Neural progenitor cell (in vitro differentiated cells): Measurements from ENCODE around the gene FSTL5.

Source experiments
- EZH2 ChIP-seq: fragments of 200-600 bp; sonication (generic); IDR thresholded peaks from 2 replicates; pipeline ENCODE4 v1.6.1; 2017; ENCODE audit warnings: antibody characterized with exemption, mild to moderate bottlenecking, moderate library complexity
- TF ChIP-seq, protein P1 (sequence below): fragments of 200-600 bp; sonication (generic); IDR thresholded peaks from 2 replicates; pipeline ENCODE4 v1.5.1; 2017; ENCODE audit warnings: antibody characterized with exemption, mild to moderate bottlenecking

DNA sequence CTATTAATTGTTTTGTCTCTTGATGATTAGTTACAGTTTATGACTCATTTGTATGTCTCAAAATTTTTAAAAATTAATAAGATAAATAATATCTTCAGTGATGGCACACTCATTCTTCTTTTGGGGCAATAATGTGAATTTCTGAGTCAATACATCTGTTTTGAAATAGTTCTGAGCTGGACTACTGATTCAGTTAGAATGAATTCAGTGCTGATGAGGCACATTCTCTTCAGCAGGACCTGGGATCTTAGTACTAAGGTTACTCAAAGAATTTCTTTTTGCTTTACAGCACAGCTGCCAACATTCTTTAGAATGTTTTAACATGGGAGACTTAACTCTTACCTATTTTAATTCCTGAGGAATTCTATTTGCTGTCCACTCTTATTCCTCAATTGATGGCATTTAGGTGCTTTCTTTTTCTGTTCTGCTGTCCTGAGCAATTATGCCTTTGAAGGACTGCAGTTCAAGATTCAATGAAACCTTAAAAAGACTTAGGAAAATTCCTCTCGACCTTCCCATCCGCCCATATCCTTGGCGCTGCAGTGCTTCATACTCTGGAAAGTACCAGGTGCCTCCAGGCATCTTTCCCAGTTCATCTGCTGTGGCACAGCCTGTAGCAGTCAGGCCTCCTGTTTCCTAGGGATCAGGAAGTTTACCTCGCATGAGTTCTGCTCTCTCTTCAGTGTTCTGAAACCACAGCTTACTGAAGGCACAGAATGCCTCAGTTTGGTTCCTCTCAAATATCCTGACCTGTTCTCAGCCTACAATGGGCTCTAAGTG is 213.7 kb downstream of the FSTL5 start:
- TF ChIP-seq, protein P1, sequence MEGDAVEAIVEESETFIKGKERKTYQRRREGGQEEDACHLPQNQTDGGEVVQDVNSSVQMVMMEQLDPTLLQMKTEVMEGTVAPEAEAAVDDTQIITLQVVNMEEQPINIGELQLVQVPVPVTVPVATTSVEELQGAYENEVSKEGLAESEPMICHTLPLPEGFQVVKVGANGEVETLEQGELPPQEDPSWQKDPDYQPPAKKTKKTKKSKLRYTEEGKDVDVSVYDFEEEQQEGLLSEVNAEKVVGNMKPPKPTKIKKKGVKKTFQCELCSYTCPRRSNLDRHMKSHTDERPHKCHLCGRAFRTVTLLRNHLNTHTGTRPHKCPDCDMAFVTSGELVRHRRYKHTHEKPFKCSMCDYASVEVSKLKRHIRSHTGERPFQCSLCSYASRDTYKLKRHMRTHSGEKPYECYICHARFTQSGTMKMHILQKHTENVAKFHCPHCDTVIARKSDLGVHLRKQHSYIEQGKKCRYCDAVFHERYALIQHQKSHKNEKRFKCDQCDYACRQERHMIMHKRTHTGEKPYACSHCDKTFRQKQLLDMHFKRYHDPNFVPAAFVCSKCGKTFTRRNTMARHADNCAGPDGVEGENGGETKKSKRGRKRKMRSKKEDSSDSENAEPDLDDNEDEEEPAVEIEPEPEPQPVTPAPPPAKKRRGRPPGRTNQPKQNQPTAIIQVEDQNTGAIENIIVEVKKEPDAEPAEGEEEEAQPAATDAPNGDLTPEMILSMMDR, result no peak
- TF ChIP-seq EZH2, result no peak
